ENCODE data around the gene CASP10. TPM values are rescaled to one million over a fixed set of nuclear protein-coding genes. Genes with fewer than 3 reads are reported as not detected.

CASP10 gene, protein sequence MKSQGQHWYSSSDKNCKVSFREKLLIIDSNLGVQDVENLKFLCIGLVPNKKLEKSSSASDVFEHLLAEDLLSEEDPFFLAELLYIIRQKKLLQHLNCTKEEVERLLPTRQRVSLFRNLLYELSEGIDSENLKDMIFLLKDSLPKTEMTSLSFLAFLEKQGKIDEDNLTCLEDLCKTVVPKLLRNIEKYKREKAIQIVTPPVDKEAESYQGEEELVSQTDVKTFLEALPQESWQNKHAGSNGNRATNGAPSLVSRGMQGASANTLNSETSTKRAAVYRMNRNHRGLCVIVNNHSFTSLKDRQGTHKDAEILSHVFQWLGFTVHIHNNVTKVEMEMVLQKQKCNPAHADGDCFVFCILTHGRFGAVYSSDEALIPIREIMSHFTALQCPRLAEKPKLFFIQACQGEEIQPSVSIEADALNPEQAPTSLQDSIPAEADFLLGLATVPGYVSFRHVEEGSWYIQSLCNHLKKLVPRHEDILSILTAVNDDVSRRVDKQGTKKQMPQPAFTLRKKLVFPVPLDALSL
- total RNA-seq (2022; extraction: Qiagen RNA extraction), result 1.8 to 2.4 TPM (median 1.9 TPM) in 5 replicates

DNA sequence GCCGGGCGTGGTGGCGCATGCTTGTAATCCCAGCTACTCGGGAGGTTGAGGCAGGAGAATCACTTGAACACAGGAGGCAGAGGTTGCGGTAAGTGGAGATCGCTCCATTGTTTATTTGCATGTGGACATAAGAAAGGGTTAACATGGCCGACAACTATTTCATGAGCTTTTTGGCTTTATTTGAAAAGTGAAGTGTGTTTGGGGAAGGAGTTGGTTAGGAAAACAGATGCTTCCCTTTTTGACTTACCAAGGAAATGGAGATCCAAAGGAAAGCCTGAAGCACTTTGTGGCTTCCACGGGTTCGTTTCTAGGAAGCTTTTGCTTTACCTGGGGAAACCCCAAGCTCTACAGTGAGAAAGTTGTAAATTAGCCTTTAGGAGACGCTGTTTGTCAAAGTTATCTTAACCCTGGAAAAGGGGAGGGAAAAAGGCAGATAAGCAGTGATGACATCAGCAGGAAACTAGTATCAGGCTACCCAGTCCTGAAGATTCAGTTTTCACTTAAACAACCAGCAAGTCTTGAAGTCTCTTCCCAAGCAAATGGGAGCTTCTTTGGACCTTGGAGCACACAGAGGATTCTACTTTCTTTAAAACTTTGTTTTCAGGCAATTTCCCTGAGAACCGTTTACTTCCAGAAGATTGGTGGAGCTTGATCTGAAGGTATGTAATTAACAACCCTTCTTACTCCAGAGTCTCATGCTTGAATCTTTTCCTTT is at the start of gene CASP10:
TSS of gene CASP10 (plus strand) at position 492 of the 715 bp plus-strand sequence. CDS start 2,637 bp downstream, outside the sequence.

DNA sequence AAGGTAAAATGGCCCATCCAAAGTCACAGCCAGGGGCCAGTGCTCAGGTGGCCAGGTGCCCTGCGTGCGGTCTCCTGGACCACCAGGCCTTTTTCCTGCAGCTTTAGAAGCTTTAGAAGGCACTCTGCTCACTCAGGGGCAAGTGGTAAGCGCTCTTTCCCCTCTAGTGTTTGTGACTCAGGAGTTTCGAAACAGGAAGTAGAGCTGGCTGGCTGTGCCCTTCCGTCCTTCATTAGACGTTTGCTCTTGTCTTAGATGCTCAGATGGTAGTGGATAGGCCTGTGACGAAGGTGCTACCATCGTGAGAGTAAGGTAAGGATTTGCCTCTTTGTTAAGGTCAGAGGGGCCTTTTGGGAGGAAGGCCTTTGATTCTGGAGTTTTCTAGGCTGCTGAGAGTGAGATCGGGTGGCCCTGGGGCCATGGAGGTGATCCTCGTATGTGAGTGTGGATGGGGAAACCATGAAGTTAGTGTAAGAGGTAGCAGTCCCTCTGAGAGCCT is 77.4 kb downstream of the CASP10 start, which contains the start of gene CASP8:
TSS of gene CASP8 (plus strand) at position 235 of the 499 bp plus-strand sequence. CDS start 5,951 bp downstream, outside the sequence.

Other genes with a start within 250 kb of the CASP10 start
- gene ORC2, start 219.5 kb upstream of the CASP10 start, total RNA-seq (2022; extraction: Qiagen RNA extraction), result 12.0 to 14.9 TPM (median 13.0 TPM) in 5 replicates
- gene HYCC2, start 111.5 kb upstream of the CASP10 start, total RNA-seq (2022; extraction: Qiagen RNA extraction), result 3.1 to 6.1 TPM (median 5.1 TPM) in 5 replicates
- 120 to 147 TPM (median 137 TPM) in 5 replicates for gene NDUFB3, start 111.1 kb upstream of the CASP10 start, total RNA-seq (2022; extraction: Qiagen RNA extraction)
- 86.9 to 124 TPM (median 99.4 TPM) in 5 replicates for gene CFLAR, start 67.0 kb upstream of the CASP10 start, total RNA-seq (2022; extraction: Qiagen RNA extraction)
- 27.5 to 33.9 TPM (median 29.3 TPM) in 5 replicates for gene CASP8, start 77.4 kb downstream of the CASP10 start, total RNA-seq (2022; extraction: Qiagen RNA extraction)
- gene FLACC1, start 174.2 kb downstream of the CASP10 start, total RNA-seq (2022; extraction: Qiagen RNA extraction), result 0.14 to 0.20 TPM (median 0.17 TPM) in 3 of 5 replicates, not detected in the others

All from A549 treated with AZD2906 at 1 μM for 4 hours (cell line).